NCI-H345 (cell line): Measurements from ENCODE around the gene NSUN6.
"Not testable (repeated sequence)": the region's sequence is repeated elsewhere in the genome, so short reads cannot be mapped to it uniquely, and the experiment has no call there.

Source experiments
- DNase-seq: peaks from one replicate; lab custom pipeline; 2025; lab: John Stamatoyannopoulos, UW

Gene NSUN6

GRCh38 chr10:18607503-18608378 lies 43.6 kb downstream of the NSUN6 start:
- DNase-seq = peak; percentile 53

DNA sequence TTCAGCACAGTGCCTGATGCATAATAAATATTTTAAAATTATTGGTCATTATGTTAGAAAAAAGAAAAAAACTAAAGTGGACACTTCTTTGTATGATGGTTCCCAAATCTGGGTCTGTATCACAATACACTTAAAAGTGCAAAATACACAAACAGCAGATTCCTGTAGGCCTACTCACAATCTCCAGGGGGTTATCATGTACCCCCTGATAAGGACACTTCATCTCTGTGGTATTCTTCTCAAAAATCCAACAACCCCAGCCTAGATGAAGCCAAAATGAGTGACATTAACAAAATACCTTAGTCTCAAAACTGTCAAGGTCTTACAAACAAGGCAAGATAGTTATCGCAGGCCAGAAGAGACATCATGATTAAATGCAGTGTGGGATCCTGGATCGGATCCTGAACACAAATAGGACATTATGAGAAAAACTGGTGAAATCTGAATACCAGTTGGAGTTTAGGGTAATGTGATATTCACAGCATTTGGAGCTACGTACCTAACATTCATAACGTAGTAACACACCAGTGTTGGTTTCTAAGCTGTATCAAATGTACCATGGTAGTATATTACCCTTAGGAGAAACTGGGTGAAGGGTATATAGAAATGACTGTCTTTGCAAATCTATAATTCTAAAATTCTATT lies 45.2 kb downstream of the NSUN6 start:
- no peak for DNase-seq

- DNase-seq = no peak
These were observed 50.1 kb downstream of the NSUN6 start for GRCh38 chr10:18601321-18601720.

- no peak for DNase-seq
These were observed 52.0 kb downstream of the NSUN6 start for GRCh38 chr10:18599392-18599791.

DNA sequence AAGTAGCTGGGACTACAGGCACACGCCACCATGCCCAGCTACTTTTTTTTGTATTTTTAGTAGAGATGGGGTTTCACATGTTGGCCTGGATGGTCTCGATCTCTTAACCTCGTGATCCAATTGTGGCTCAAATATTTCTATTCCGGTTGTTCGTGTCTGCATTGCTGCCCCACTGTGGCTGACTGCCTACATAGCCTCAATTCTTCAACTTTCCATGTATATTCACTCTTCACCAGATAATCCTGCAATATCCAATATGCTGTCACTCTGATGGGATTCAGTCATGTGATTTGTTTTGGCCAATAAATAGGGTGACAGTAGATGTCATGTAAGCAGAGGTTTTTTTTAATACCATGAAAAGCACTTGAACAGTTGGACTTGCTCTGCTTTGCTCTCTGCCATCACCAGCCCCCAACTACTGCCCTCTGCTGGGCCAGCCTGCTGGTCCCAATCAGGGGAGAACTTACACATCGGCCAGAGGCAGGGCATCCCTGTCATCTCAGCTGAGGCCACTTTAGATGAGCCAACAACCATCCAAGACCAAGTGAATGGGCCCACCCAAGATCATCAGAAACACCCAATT lies 56.7 kb downstream of the NSUN6 start:
- no peak for DNase-seq

- DNase-seq = not testable (repeated sequence)
These were observed 60.2 kb downstream of the NSUN6 start for GRCh38 chr10:18591141-18591540.

DNA sequence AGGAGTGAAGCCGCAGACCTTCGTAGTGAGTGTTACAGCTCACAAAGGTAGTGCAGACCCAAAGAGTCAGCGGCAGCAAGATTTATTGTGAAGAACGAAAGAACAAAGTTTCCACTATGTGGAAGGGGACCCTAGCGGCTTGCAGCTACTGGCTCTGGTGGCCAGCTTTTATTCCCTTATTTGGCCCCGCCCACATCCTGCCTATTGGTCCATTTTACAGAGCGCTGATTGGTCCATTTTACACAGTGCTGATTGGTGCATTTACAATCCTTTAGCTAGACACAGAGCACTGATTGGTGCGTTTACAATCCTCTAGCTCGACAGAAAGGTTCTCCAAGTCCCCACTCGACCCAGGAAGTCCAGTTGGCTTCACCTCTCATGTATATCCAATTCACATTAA lies 64.8 kb downstream of the NSUN6 start:
- not testable (repeated sequence) for DNase-seq

DNA sequence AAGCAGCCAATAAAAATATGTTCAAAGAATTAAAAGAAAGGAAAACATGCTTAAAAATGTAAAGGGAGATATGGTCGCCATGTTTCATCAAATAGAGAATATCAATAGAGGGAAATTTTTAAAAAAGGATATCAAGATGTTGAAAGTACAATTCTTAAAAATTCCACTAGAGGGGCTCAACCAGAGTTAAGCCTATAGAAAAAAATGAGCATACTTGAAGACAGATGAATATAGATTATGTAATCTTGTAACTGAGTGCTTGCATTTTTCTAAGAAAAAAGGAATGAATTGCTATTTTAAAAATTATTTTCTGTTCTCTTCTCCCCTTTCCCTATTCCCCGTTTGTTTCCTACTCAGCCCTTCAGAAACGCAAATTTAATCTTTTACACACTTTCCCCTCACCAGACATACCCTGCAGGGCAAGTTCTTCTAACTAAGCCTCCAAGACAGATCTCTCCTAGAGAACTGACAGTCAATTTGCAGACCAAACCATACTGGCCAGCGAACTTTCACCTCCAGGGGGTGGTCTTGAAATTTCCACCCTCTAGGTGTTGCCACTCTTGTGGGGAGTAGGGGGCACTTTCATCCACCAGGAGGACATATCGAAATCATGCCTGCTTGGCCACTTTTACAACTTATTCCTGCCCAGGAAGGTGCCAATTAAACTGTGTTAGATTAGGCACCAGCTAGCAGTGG lies 67.7 kb downstream of the NSUN6 start:
- DNase-seq = no peak

- DNase-seq = no peak
These were observed 68.6 kb downstream of the NSUN6 start for GRCh38 chr10:18582803-18583202.

- DNase-seq = no peak
These were observed 73.3 kb downstream of the NSUN6 start for GRCh38 chr10:18577823-18578685.

- DNase-seq = no peak
These were observed 74.8 kb downstream of the NSUN6 start for GRCh38 chr10:18576586-18576985.

DNA sequence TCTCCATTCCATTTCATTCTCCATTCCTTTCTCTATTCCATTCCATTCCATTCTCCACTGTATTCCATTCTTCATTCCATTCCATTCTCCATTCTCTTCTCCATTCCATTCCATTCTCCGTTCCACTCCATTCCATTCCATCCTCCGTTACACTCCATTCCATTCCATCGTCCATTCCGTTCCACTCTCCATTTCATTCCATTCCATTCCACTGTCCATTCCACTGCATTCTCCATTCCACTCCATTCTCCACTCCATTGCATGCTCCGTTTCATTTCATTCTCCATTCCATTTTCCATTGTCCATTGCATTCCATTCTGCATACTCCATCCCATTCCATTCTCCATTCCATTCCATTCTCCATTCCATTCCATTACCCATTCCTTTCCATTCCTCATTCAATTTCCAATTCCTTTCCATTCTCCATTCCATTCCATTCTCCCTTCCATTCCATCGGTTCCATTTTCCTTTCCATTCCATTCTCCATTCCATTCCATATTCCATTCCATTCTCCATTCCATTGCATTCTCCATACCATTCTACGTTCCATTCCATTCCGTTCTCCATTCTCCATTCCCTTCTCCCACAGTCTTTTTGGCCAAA lies 78.3 kb downstream of the NSUN6 start:
- no peak for DNase-seq

DNA sequence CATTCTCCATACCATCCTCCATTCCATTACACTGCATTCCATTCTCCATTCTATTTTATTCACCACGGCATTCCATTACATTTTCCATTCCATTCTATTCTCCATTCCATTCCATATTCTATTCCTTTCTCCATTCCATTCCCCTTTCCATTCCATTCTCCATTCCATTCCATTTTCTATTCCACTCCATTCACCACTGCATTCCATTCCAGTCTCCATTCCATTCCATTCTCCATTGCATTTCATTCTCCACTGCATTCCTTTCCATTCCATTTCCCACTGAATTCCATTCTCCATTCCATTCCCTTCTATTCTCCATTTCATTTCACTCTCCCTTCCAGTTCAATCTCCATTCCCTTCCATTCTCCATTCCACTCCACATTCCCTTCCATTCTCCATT lies 79.6 kb downstream of the NSUN6 start:
- DNase-seq = no peak

DNA sequence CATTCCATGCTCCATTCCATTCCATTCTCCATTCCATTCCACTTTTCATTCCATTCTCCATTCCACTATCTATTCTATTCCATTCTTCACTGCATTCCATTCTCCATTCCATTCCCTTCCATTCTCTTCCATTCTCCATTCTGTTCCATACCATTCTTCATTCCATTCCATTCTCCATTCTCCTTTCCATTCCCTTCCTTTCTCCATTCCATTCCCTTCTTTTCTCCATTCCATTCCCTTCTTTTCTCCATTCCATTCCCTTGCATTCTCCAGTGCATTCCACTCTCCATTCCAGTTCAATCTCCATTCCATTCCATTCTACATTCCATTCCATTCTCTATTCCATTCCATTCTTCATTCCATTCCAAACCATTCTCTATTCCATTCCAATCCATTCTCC lies 80.3 kb downstream of the NSUN6 start:
- DNase-seq = no peak

DNA sequence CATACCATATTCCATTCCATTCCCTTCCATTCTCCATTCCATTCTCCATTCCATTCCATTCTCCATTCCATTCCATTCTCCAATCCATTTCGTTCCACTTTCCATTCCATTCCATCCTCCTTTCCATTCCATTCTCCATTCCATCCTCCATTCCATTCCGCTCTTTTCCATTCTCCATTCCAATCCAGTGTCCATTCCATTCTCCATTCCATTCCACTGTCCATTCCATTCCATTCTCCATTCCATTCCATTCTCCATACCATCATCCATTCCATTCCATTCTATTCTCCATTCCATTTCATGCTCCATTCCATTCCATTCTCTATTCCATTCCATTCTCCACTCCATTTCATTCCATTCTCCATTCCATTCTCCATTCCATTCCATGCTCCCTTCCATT lies 81.0 kb downstream of the NSUN6 start:
- DNase-seq = not testable (repeated sequence)

- no peak for DNase-seq
These were observed 84.0 kb downstream of the NSUN6 start for GRCh38 chr10:18567343-18567856.

DNA sequence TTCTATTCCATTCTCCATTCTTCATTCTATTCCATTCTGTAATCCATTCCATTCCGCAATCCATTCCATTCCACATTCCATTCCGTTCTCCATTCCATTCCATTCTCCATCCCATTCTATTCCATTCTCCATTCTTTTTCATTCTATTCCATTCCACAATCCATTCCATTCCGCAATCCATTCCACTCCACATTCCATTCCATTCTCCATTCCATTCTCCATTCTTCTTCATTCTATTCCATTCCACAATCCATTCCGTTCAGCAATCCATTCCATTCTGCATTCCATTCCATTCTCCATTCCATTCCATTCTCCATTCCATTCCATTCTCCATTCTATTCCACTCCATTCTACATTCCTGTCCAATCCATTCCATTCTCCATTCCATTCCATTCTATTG lies 85.2 kb downstream of the NSUN6 start:
- DNase-seq = no peak

DNA sequence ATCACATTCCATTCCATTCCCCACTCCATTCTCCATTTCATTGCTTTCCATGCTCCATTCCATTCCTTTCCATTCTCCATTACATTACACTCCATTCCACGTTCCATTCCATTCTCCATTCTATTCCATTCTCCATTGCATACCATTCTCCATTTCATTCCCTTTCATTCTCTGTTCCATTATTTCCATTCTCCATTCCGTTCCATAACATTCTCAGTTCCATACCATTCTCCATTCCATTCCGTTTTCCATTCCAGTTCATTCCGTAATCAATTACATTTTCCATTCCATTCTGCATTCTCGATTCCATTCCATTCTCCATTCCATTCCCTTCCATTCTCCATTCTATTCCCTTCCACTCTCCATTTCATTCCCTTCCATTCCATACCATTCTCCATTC lies 86.4 kb downstream of the NSUN6 start:
- DNase-seq = no peak

- DNase-seq = no peak
These were observed 88.2 kb downstream of the NSUN6 start for GRCh38 chr10:18563003-18563726.

GRCh38 chr10:18561861-18562551 lies 89.4 kb downstream of the NSUN6 start:
- DNase-seq = no peak
